ENCODE data around the gene GNPTAB. TPM values are rescaled to one million over a fixed set of nuclear protein-coding genes. Genes with fewer than 3 reads are reported as not detected.
"Not testable (repeated sequence)": the region's sequence is repeated elsewhere in the genome, so short reads cannot be mapped to it uniquely, and the experiment has no call there.

GNPTAB gene
- total RNA-seq, 1 donor from 2014 or later, result 27.2 TPM

- DNase-seq (ENCODE audit: low read depth, low spot score), result no peak
Observed at GRCh38 chr12:101852998-101853397, 22.2 kb upstream of the GNPTAB start.

GRCh38 chr12:101850199-101850598, 19.4 kb upstream of the GNPTAB start:
- DNase-seq (ENCODE audit: low read depth, low spot score), result no peak

- DNase-seq (ENCODE audit: low read depth, low spot score), result no peak
Observed at GRCh38 chr12:101847325-101847724, 16.6 kb upstream of the GNPTAB start.

GRCh38 chr12:101845137-101845711, 14.5 kb upstream of the GNPTAB start:
- no peak for DNase-seq (ENCODE audit: low read depth, low spot score)

- DNase-seq (ENCODE audit: low read depth, low spot score), result no peak
Observed at GRCh38 chr12:101841069-101841468, 10.3 kb upstream of the GNPTAB start.

GRCh38 chr12:101839324-101840283, 8.8 kb upstream of the GNPTAB start:
- DNase-seq (ENCODE audit: low read depth, low spot score), result no peak

GRCh38 chr12:101838628-101839323, 8.0 kb upstream of the GNPTAB start:
- DNase-seq (ENCODE audit: low read depth, low spot score), result no peak

- no peak for DNase-seq (ENCODE audit: low read depth, low spot score)
Observed at GRCh38 chr12:101832030-101832429, 1.3 kb upstream of the GNPTAB start.

- no peak for DNase-seq (ENCODE audit: low read depth, low spot score)
Observed at GRCh38 chr12:101829639-101830366, 956 bp downstream of the GNPTAB start.

- no peak for DNase-seq (ENCODE audit: low read depth, low spot score)
Observed at GRCh38 chr12:101828463-101829196, 2.1 kb downstream of the GNPTAB start.

GRCh38 chr12:101826766-101827368, 3.9 kb downstream of the GNPTAB start:
- no peak for DNase-seq (ENCODE audit: low read depth, low spot score)

GRCh38 chr12:101824831-101825230, 5.9 kb downstream of the GNPTAB start:
- DNase-seq (ENCODE audit: low read depth, low spot score), result no peak

GRCh38 chr12:101823891-101824290, 6.9 kb downstream of the GNPTAB start:
- DNase-seq (ENCODE audit: low read depth, low spot score), result no peak

- no peak for DNase-seq (ENCODE audit: low read depth, low spot score)
Observed at GRCh38 chr12:101823039-101823438, 7.7 kb downstream of the GNPTAB start.

GRCh38 chr12:101819467-101819866, 11.3 kb downstream of the GNPTAB start:
- DNase-seq (ENCODE audit: low read depth, low spot score), result no peak

- not testable (repeated sequence) for DNase-seq (ENCODE audit: low read depth, low spot score)
Observed at GRCh38 chr12:101818689-101819088, 12.1 kb downstream of the GNPTAB start.

- DNase-seq (ENCODE audit: low read depth, low spot score), result no peak
Observed at GRCh38 chr12:101813117-101813516, 17.6 kb downstream of the GNPTAB start.

GRCh38 chr12:101812716-101813115, 18.0 kb downstream of the GNPTAB start:
- DNase-seq (ENCODE audit: low read depth, low spot score), result not testable (repeated sequence)

- DNase-seq (ENCODE audit: low read depth, low spot score), result not testable (repeated sequence)
Observed at GRCh38 chr12:101811342-101811741, 19.4 kb downstream of the GNPTAB start.

- DNase-seq (ENCODE audit: low read depth, low spot score), result no peak
Observed at GRCh38 chr12:101809208-101809607, 21.6 kb downstream of the GNPTAB start.

Data from pulmonary artery endothelial cell (primary cell).